B cell (primary cell): ENCODE data around the gene TNIK. TPM values are rescaled to one million over a fixed set of nuclear protein-coding genes. Genes with fewer than 3 reads are reported as not detected.

Experiments used
- ATAC-seq: fragments of 200-7000 bp; cut with Tn5 transposase; one replicate; pipeline ENCODE4 v1.10.0; 2021; ENCODE audit warnings: low read depth, mild to moderate bottlenecking, moderate number of reproducible peaks, moderate library complexity
- CTCF ChIA-PET: fragments of 350-600 bp; sonication (Branson Sonifier 250); formaldehyde crosslinking; loops from one replicate; lab custom pipeline; 2021; ENCODE audit warnings: antibody characterized with exemption, inconsistent platforms; lab: Charles Lee
- POLR2A ChIA-PET: fragments of 350-600 bp; sonication (Branson Sonifier 250); formaldehyde crosslinking; loops from one replicate; lab custom pipeline; 2021; ENCODE audit warnings: antibody characterized with exemption; lab: Charles Lee
- DNase-seq: peaks from one replicate; pipeline ENCODE4 v3.0.0; 2013
- H2AFZ ChIP-seq: 2 replicates; pipeline ENCODE4 v1.6.1; 2012; ENCODE audit warnings: mild to moderate bottlenecking, low read depth, low read length; ENCODE audit not compliant: insufficient read depth, poor library complexity, severe bottlenecking
- H3K27ac ChIP-seq, 2 donors: 1 replicate in 1 of 2; 2 replicates in 1 of 2; pipeline ENCODE4 v1.5.1; 2012 to 2013; ENCODE audit warnings: low read length in 2 of 2, mild to moderate bottlenecking in 2 of 2, moderate library complexity in 1 of 2
- H3K27me3 ChIP-seq, 4 experiments: fragments of 200-600 bp in 1 of 4; sonication (generic) in 1 of 4; replicated peaks in 1 of 4; 1 replicate in 2 of 4; 2 replicates in 2 of 4; pipeline versions ENCODE4 v1.6.1 to v1.7.0; 2013 to 2016; ENCODE audit warnings: low read length in 3 of 4, mild to moderate bottlenecking in 2 of 4, mixed read lengths in 1 of 4, moderate library complexity in 1 of 4; ENCODE audit not compliant: insufficient read depth in 4 of 4, control insufficient read depth in 3 of 4; ENCODE audit errors: control extremely low read depth in 1 of 4
- H3K36me3 ChIP-seq, 2 experiments: replicated peaks in 1 of 2; 1 replicate in 1 of 2; 2 replicates in 1 of 2; pipeline versions ENCODE4 v1.6.1 to v1.7.1; 2013; ENCODE audit warnings: low read length in 1 of 2; ENCODE audit not compliant: insufficient read depth in 2 of 2, control insufficient read depth in 1 of 2; ENCODE audit errors: control extremely low read depth in 1 of 2, extremely low read depth in 1 of 2
- H3K4me1 ChIP-seq, 2 donors: fragments of 200-600 bp in 1 of 2; sonication (generic) in 1 of 2; 1 replicate in 1 of 2; 2 replicates in 1 of 2; pipeline versions ENCODE4 v1.5.1 to v1.6.1; 2013 to 2017; ENCODE audit warnings: low read length in 2 of 2; ENCODE audit not compliant: control insufficient read depth in 2 of 2, insufficient read depth in 2 of 2
- H3K4me2 ChIP-seq: replicated peaks from 2 replicates; pipeline ENCODE3; 2012; ENCODE audit warnings: mild to moderate bottlenecking, low read depth, low read length; ENCODE audit not compliant: poor library complexity, severe bottlenecking
- H3K4me3 ChIP-seq, 5 experiments: fragments of 200-600 bp in 1 of 5; sonication (generic) in 1 of 5; 1 replicate in 3 of 5; 2 replicates in 2 of 5; pipeline versions ENCODE4 v1.5.1 to v1.7.0; 2011 to 2016; ENCODE audit warnings: low read length in 4 of 5, mild to moderate bottlenecking in 4 of 5, low read depth in 2 of 5, control low read depth in 1 of 5, moderate library complexity in 1 of 5; ENCODE audit not compliant: insufficient read depth in 1 of 5; ENCODE audit errors: control extremely low read depth in 1 of 5, extremely low read depth in 1 of 5
- H3K79me2 ChIP-seq: fragments of 200-600 bp; sonication (generic); one replicate; pipeline ENCODE4 v1.6.0; 2016; ENCODE audit warnings: low read length; ENCODE audit not compliant: control insufficient read depth, insufficient read depth
- H3K9ac ChIP-seq: fragments of 200-600 bp; sonication (generic); 2 replicates; pipeline ENCODE4 v1.6.1; 2017; ENCODE audit warnings: mild to moderate bottlenecking, low read length, moderate library complexity
- H3K9me3 ChIP-seq, 3 donors: one replicate each; pipeline versions ENCODE4 v1.6.1 to v1.7.1; 2013; ENCODE audit warnings: low read length in 2 of 3; ENCODE audit not compliant: control insufficient read depth in 2 of 3, insufficient read depth in 1 of 3; ENCODE audit errors: control extremely low read depth in 1 of 3
- H4K20me1 ChIP-seq: 2 replicates; pipeline ENCODE4 v1.6.0; 2012; ENCODE audit warnings: mild to moderate bottlenecking, low read length; ENCODE audit not compliant: insufficient read depth, control insufficient read depth, poor library complexity, severe bottlenecking
- H3K27ac Mint-ChIP-seq: one replicate; pipeline ENCODE4 v1.8.0; 2021; ENCODE audit warnings: mixed read lengths
- H3K27me3 Mint-ChIP-seq: one replicate; pipeline ENCODE4 v1.8.0; 2021; ENCODE audit warnings: mixed read lengths
- H3K4me1 Mint-ChIP-seq: one replicate; pipeline ENCODE4 v1.8.0; 2021; ENCODE audit warnings: mixed read lengths
- H3K4me3 Mint-ChIP-seq: one replicate; pipeline ENCODE4 v1.8.0; 2021; ENCODE audit warnings: mixed read lengths
- H3K9me3 Mint-ChIP-seq: one replicate; pipeline ENCODE4 v1.8.0; 2022; ENCODE audit warnings: mixed read lengths; ENCODE audit not compliant: insufficient read depth
- EZH2 ChIP-seq: IDR thresholded peaks from 2 replicates; pipeline ENCODE4 v1.6.1; 2012; ENCODE audit warnings: borderline replicate concordance, low read depth, mild to moderate bottlenecking, moderate library complexity, low read length; ENCODE audit not compliant: insufficient read depth, poor library complexity, severe bottlenecking
- WGBS: methylation state at CpG from one replicate; pipeline ENCODE4 v1.1.5; 2013; ENCODE audit warnings: missing lambda C conversion rate; ENCODE audit not compliant: insufficient coverage; 5-methylcytosine and 5-hydroxymethylcytosine counted together
- intact Hi-C: fragments of 100-400 bp; cut with micrococcal nuclease; formaldehyde crosslinking; loops from one replicate; pipeline ENCODE4 v1.10.0; 2022
- polyA plus RNA-seq: library from polyadenylated mRNA; depleted of rRNA; stranded (reverse); fragments of >200 nt; gene quantifications from 2 replicates; pipeline ENCODE4 v1.2.3, GENCODE V29; 2012
- total RNA-seq, 2 donors: library from RNA; stranded (reverse); fragments of 120-200 nt in 1 of 2; gene quantifications; 1 replicate in 1 of 2; 2 replicates in 1 of 2; pipeline versions ENCODE4 v1.2.3 to v1.2.4, GENCODE V29; 2013 to 2022
- TF ChIP-seq, protein P1 (sequence below): fragments of 200-600 bp; IDR thresholded peaks from one replicate; pipeline ENCODE4 v1.8.0; 2022; ENCODE audit warnings: antibody characterized with exemption, mild to moderate bottlenecking

TNIK gene
- total and polyA plus RNA-seq, 2 donors (not counting 1 experiment from before 2014, with no cell fraction given) = 0.66 to 7.7 TPM

DNA sequence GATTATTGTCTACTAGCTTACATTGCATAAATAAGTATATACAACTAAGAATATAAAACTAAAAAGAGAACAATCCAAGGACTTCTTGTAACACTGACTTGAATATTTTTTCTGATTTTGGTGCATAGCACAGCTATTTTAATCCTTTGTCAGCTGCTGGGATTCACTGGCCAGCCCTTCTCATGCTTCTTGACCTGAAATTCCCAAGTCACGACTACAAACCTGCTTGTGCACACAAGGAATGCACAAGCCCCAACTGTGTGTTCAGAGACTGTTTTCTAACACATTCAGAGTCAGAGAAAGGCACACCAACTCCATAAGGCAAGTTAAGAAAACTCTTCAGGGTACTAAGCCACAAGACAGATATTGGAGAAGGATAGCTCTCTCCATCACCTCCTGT is 80.9 kb downstream of the TNIK start:
- TF ChIP-seq EZH2 = no peak
- TF ChIP-seq, protein P1, sequence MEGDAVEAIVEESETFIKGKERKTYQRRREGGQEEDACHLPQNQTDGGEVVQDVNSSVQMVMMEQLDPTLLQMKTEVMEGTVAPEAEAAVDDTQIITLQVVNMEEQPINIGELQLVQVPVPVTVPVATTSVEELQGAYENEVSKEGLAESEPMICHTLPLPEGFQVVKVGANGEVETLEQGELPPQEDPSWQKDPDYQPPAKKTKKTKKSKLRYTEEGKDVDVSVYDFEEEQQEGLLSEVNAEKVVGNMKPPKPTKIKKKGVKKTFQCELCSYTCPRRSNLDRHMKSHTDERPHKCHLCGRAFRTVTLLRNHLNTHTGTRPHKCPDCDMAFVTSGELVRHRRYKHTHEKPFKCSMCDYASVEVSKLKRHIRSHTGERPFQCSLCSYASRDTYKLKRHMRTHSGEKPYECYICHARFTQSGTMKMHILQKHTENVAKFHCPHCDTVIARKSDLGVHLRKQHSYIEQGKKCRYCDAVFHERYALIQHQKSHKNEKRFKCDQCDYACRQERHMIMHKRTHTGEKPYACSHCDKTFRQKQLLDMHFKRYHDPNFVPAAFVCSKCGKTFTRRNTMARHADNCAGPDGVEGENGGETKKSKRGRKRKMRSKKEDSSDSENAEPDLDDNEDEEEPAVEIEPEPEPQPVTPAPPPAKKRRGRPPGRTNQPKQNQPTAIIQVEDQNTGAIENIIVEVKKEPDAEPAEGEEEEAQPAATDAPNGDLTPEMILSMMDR = no peak
- 100% methylated on average over 1 of the region's 1 CpG for WGBS
- no peak overlapping the region for H3K9ac ChIP-seq
- Mint-ChIP-seq H3K27ac (no peak overlapping the region), H3K27me3 (peaks cover 4% of the 10 kb centered on the region), H3K4me1 (no peaks in the 10 kb centered on the region), H3K9me3 (no peaks in the 10 kb centered on the region), H3K4me3 (no peak overlapping the region)
- no peaks in the 10 kb centered on the region for H3K79me2 ChIP-seq
- DNase-seq (no peak), ATAC-seq (no peak)
- POLR2A ChIA-PET = no interaction called here
- H3K4me3 ChIP-seq = no peak overlapping the region
- no peaks in the 10 kb centered on the region for H3K4me1 ChIP-seq
- H4K20me1 ChIP-seq = no peaks in the 10 kb centered on the region
- no peak overlapping the region for H3K4me2 ChIP-seq
- no peaks in the 10 kb centered on the region for H3K36me3 ChIP-seq
- H2AFZ ChIP-seq = no peak overlapping the region
- no peak overlapping the region for H3K27ac ChIP-seq
- no peaks in the 10 kb centered on the region for H3K27me3 ChIP-seq
- intact Hi-C loops = no loop called here
- CTCF ChIA-PET = no interaction called here
- H3K9me3 ChIP-seq = no peaks in the 10 kb centered on the region

DNA sequence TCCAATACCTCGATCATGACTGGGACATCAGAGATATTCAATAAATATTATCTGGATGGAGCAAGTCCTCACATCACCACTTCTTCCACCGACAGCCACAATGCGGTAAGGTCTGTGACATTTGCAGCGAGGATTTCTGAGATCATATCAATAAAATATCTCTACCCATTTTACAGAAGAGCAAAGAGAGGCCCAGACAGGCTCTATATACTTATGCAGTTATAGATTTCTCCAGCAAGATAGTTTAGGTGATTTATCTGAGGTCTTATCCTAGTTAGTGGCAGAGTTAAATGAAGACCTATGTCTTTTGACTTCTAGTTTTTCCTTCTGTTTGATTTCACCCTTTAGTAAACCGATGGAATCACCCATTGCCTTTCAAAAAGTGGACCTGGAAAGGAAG is 81.6 kb downstream of the TNIK start:
- no peaks in the 10 kb centered on the region for H3K9me3 ChIP-seq
- no peaks in the 10 kb centered on the region for H4K20me1 ChIP-seq
- no peak overlapping the region for H3K27ac ChIP-seq
- no CpG with 5 or more reads among the region's 5 CpGs for WGBS
- no peak overlapping the region for H3K4me2 ChIP-seq
- no peaks in the 10 kb centered on the region for H3K4me1 Mint-ChIP-seq
- TF ChIP-seq, protein P1 = no peak
- no peak for TF ChIP-seq EZH2
- H3K36me3 ChIP-seq = no peaks in the 10 kb centered on the region
- H3K9ac ChIP-seq = no peak overlapping the region
- H3K4me3 ChIP-seq = no peak overlapping the region
- ATAC-seq (no peak), DNase-seq (no peak)
- no peaks in the 10 kb centered on the region for H3K27me3 ChIP-seq
- H3K9me3 Mint-ChIP-seq = no peaks in the 10 kb centered on the region
- H3K79me2 ChIP-seq = no peaks in the 10 kb centered on the region
- intact Hi-C loops = no loop called here
- no peaks in the 10 kb centered on the region for H3K4me1 ChIP-seq
- ChIA-PET POLR2A (no interaction called here), CTCF (no interaction called here)
- no peaks in the 10 kb centered on the region for H3K27me3 Mint-ChIP-seq
- H2AFZ ChIP-seq = no peak overlapping the region
- no peak overlapping the region for H3K4me3 Mint-ChIP-seq
- no peak overlapping the region for H3K27ac Mint-ChIP-seq
